Measurements from ENCODE around the gene GGA1.

DNA sequence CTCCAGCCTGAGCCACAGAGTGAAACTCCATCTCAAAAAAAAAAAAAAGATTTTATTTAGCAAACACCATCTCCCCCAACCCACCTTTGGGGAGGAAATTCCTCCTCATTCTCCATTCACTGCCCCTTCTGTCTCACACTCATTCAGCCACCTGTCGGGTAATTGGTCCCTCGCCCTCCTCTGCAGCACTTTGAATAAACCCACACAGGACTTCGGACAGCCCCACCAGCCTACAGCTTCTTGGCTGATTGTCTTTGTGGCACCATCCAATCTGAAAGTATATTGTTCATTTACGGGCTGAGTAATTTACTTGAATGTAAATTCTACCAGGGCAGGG, 7.5 kb upstream of the GGA1 start:
- TF ChIP-seq, protein P1, sequence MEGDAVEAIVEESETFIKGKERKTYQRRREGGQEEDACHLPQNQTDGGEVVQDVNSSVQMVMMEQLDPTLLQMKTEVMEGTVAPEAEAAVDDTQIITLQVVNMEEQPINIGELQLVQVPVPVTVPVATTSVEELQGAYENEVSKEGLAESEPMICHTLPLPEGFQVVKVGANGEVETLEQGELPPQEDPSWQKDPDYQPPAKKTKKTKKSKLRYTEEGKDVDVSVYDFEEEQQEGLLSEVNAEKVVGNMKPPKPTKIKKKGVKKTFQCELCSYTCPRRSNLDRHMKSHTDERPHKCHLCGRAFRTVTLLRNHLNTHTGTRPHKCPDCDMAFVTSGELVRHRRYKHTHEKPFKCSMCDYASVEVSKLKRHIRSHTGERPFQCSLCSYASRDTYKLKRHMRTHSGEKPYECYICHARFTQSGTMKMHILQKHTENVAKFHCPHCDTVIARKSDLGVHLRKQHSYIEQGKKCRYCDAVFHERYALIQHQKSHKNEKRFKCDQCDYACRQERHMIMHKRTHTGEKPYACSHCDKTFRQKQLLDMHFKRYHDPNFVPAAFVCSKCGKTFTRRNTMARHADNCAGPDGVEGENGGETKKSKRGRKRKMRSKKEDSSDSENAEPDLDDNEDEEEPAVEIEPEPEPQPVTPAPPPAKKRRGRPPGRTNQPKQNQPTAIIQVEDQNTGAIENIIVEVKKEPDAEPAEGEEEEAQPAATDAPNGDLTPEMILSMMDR (conservative IDR thresholded peaks at IDR 0.05), result no peak
- TF ChIP-seq EZH2 (IDR thresholded peaks at IDR 0.05; ENCODE audit: low read depth), result no peak

Data from PC-9 (cell line).